ENCODE results near the gene ZNF784. TPM values are rescaled to one million over a fixed set of nuclear protein-coding genes. Genes with fewer than 3 reads are reported as not detected.

ZNF784 gene
- total RNA-seq, 2 donors from 2014 or later, result 7.2 to 10.7 TPM

DNA sequence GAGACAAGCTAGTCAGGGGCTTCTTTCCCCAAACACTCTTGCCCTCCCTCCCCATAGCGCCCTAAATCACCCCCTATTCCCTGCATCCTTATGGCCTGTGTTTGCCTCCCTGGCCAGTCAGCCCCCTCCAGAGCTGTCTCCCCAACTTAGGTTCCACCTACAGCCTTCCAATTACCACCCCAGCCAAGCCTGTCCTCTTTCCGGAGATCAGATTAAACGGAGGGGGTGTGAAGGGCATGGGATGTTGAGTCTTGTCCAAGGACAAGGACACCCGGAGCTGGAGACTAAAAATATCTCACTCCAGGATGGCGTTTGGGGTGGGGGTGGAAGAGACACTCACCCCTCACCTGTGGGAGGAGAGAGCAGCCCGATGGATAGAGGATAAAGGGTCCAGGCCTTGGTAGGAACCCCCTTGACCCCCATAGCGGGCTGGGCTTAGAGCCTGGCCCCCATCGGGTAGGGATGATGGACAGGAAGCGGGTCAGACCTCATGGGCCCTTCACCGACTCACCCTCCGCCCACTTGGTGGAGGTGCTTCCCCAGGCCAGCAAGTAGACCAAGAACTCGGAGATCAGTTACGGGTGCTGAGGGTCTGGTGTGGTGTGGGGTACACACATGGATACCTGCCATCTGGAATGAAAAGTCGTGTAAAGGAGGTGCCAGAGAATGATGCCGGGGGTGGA is 12.9 kb downstream of the ZNF784 start:
- H3K9ac ChIP-seq (ENCODE audit: extremely low read depth, low read length, poor library complexity, severe bottlenecking), result no peak overlapping the region
- no peak overlapping the region for H3K4me3 Mint-ChIP-seq
- DNase-seq, result no peak
- H3K9me3 ChIP-seq (ENCODE audit: control insufficient read depth, low read length), result no peaks in the 10 kb centered on the region
- H3K9me3 Mint-ChIP-seq, result no peaks in the 10 kb centered on the region
- H3K4me1 Mint-ChIP-seq, result peaks cover 7% of the 10 kb centered on the region
- no peak overlapping the region for H3K4me3 ChIP-seq (ENCODE audit: low read length)
- peaks cover 21% of the 10 kb centered on the region for H3K36me3 ChIP-seq (ENCODE audit: control insufficient read depth, insufficient read depth, low read length)
- H3K27ac Mint-ChIP-seq, result no peak overlapping the region
- peaks cover 44% of the 10 kb centered on the region for H3K36me3 Mint-ChIP-seq (ENCODE audit: low read depth)
- H3K27ac ChIP-seq (ENCODE audit: low read depth, low read length), result no peak overlapping the region
- H3K4me1 ChIP-seq (ENCODE audit: control insufficient read depth, insufficient read depth, low read length), result peaks cover 4% of the 10 kb centered on the region
- no peaks in the 10 kb centered on the region for H3K27me3 Mint-ChIP-seq (ENCODE audit: insufficient read depth)
- TF ChIP-seq, protein P1, sequence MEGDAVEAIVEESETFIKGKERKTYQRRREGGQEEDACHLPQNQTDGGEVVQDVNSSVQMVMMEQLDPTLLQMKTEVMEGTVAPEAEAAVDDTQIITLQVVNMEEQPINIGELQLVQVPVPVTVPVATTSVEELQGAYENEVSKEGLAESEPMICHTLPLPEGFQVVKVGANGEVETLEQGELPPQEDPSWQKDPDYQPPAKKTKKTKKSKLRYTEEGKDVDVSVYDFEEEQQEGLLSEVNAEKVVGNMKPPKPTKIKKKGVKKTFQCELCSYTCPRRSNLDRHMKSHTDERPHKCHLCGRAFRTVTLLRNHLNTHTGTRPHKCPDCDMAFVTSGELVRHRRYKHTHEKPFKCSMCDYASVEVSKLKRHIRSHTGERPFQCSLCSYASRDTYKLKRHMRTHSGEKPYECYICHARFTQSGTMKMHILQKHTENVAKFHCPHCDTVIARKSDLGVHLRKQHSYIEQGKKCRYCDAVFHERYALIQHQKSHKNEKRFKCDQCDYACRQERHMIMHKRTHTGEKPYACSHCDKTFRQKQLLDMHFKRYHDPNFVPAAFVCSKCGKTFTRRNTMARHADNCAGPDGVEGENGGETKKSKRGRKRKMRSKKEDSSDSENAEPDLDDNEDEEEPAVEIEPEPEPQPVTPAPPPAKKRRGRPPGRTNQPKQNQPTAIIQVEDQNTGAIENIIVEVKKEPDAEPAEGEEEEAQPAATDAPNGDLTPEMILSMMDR (conservative IDR thresholded peaks at IDR 0.05), result no peak
- no peaks in the 10 kb centered on the region for H3K27me3 ChIP-seq (ENCODE audit: control insufficient read depth, insufficient read depth, low read length, poor library complexity, severe bottlenecking)
- 92 to 100% methylated on average over 2 to 15 of the region's 15 CpGs for WGBS, 2 experiments (ENCODE audit: insufficient coverage in 1 of 2, insufficient read length in 1 of 2)

DNA sequence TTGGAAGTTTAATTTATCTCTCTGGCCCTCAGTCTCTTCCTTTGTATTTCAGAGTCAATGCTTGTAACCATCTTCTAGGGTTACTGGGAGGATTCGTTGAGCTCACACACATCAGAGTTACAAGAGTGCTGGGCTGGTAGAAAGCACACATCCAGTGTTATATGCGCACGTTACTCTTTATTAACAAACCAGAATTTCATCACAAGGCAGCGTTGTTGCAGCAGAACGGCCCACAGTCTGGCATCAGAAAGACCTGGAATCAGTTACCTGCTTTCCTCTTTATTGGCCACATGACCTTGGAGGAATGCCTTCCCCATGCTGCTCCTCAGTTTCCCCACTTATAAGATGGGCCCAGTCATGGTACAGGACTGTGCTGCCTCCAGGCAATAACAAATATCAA is 15.0 kb downstream of the ZNF784 start:
- peaks cover 21% of the 10 kb centered on the region for H3K36me3 ChIP-seq (ENCODE audit: control insufficient read depth, insufficient read depth, low read length)
- no peak for DNase-seq
- H3K27ac Mint-ChIP-seq, result no peak overlapping the region
- no peaks in the 10 kb centered on the region for H3K9me3 ChIP-seq (ENCODE audit: control insufficient read depth, low read length)
- H3K4me3 Mint-ChIP-seq, result no peak overlapping the region
- 94 to 100% methylated on average over 5 of the region's 5 CpGs for WGBS, 2 experiments (ENCODE audit: insufficient coverage in 1 of 2, insufficient read length in 1 of 2)
- no peaks in the 10 kb centered on the region for H3K27me3 ChIP-seq (ENCODE audit: control insufficient read depth, insufficient read depth, low read length, poor library complexity, severe bottlenecking)
- peaks cover 43% of the 10 kb centered on the region for H3K36me3 Mint-ChIP-seq (ENCODE audit: low read depth)
- H3K27ac ChIP-seq (ENCODE audit: low read depth, low read length), result no peak overlapping the region
- H3K9me3 Mint-ChIP-seq, result no peaks in the 10 kb centered on the region
- no peaks in the 10 kb centered on the region for H3K27me3 Mint-ChIP-seq (ENCODE audit: insufficient read depth)
- TF ChIP-seq, protein P1 (conservative IDR thresholded peaks at IDR 0.05), result no peak
- no peak overlapping the region for H3K9ac ChIP-seq (ENCODE audit: extremely low read depth, low read length, poor library complexity, severe bottlenecking)
- H3K4me3 ChIP-seq (ENCODE audit: low read length), result no peak overlapping the region
- peaks cover 4% of the 10 kb centered on the region for H3K4me1 ChIP-seq (ENCODE audit: control insufficient read depth, insufficient read depth, low read length)
- H3K4me1 Mint-ChIP-seq, result peaks cover 12% of the 10 kb centered on the region

DNA sequence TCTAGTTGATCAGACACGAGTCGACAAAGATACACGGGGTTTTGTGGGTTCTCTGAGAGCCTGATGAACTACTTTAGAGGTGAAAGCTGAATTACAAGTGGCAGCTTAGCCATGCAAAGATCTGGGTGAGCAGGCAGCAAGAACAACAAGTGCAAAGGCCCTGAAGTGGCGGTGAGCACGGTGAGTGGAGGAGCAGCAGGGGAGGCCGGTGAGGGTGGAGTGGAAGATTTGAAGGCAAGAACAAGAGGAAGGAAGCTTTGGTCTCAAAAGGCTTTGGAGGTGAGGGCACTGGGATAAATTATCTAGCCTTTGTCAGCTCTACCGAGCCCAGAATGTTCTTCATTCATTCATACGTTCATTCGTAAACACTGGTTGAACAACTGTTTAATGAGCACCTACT is 17.5 kb downstream of the ZNF784 start:
- no peaks in the 10 kb centered on the region for H3K27me3 Mint-ChIP-seq (ENCODE audit: insufficient read depth)
- H3K36me3 ChIP-seq (ENCODE audit: control insufficient read depth, insufficient read depth, low read length), result peaks cover 21% of the 10 kb centered on the region
- peak overlapping the region; percentile 95 for H3K27ac Mint-ChIP-seq
- no peaks in the 10 kb centered on the region for H3K27me3 ChIP-seq (ENCODE audit: control insufficient read depth, insufficient read depth, low read length, poor library complexity, severe bottlenecking)
- no peaks in the 10 kb centered on the region for H3K9me3 Mint-ChIP-seq
- TF ChIP-seq, protein P1 (conservative IDR thresholded peaks at IDR 0.05), result no peak
- H3K4me3 Mint-ChIP-seq, result peak overlapping the region; percentile 91
- H3K4me3 ChIP-seq (ENCODE audit: low read length), result peak overlapping the region; percentile 92
- peaks cover 4% of the 10 kb centered on the region for H3K4me1 ChIP-seq (ENCODE audit: control insufficient read depth, insufficient read depth, low read length)
- H3K27ac ChIP-seq (ENCODE audit: low read depth, low read length), result no peak overlapping the region
- whole genome bisulfite sequencing, 2 experiments (ENCODE audit: insufficient coverage in 1 of 2, insufficient read length in 1 of 2), result 92 to 93% methylated on average over 7 to 9 of the region's 9 CpGs
- H3K4me1 Mint-ChIP-seq, result peaks cover 14% of the 10 kb centered on the region
- H3K36me3 Mint-ChIP-seq (ENCODE audit: low read depth), result peaks cover 38% of the 10 kb centered on the region
- H3K9me3 ChIP-seq (ENCODE audit: control insufficient read depth, low read length), result no peaks in the 10 kb centered on the region
- H3K9ac ChIP-seq (ENCODE audit: extremely low read depth, low read length, poor library complexity, severe bottlenecking), result peak overlapping the region; percentile 31
- DNase-seq, result no peak

Data from endodermal cell (in vitro differentiated cells).